DOHH2 (cell line): Measurements from ENCODE around the gene APOOL.

ENCODE experiments used
- H3F3A ChIP-seq: fragments of 200-600 bp; sonication (generic), shearing (Covaris generic); 2 replicates; pipeline ENCODE4 v1.6.0; 2016; ENCODE audit warnings: antibody characterized with exemption, mild to moderate bottlenecking; ENCODE audit not compliant: control insufficient read depth, insufficient read depth
- H3K27ac ChIP-seq: fragments of 200-600 bp; sonication (generic); 2 replicates; pipeline ENCODE4 v1.5.1; 2014; ENCODE audit warnings: low read depth, mild to moderate bottlenecking, low read length, moderate library complexity
- H3K27me3 ChIP-seq: fragments of 200-600 bp; sonication (generic); 2 replicates; pipeline ENCODE4 v1.6.1; 2014; ENCODE audit warnings: mild to moderate bottlenecking, low read length, mixed read lengths; ENCODE audit not compliant: control insufficient read depth
- H3K36me3 ChIP-seq: fragments of 200-600 bp; sonication (generic); 2 replicates; pipeline ENCODE4 v1.6.1; 2014; ENCODE audit warnings: mild to moderate bottlenecking, low read length, moderate library complexity, mixed read lengths; ENCODE audit not compliant: control insufficient read depth
- H3K4me1 ChIP-seq: fragments of 200-600 bp; sonication (generic); 2 replicates; pipeline ENCODE4 v1.6.1; 2014; ENCODE audit warnings: mild to moderate bottlenecking, low read length, mixed read lengths; ENCODE audit not compliant: control insufficient read depth
- H3K4me2 ChIP-seq: fragments of 200-600 bp; sonication (generic); 2 replicates; pipeline ENCODE4 v1.6.0; 2014; ENCODE audit warnings: mild to moderate bottlenecking, low read length, moderate library complexity
- H3K4me3 ChIP-seq: fragments of 200-600 bp; sonication (generic); 2 replicates; pipeline ENCODE4 v1.5.1; 2014; ENCODE audit warnings: mild to moderate bottlenecking, low read length, mixed read lengths
- H3K79me2 ChIP-seq: fragments of 200-600 bp; sonication (generic); 2 replicates; pipeline ENCODE4 v1.6.1; 2014; ENCODE audit warnings: mild to moderate bottlenecking, low read length, mixed read lengths; ENCODE audit not compliant: control insufficient read depth
- H3K9me2 ChIP-seq: fragments of 200-600 bp; sonication (generic); replicated peaks from 2 replicates; pipeline ENCODE4 v1.6.1; 2014; ENCODE audit warnings: mild to moderate bottlenecking, low read length, mixed read lengths; ENCODE audit not compliant: control insufficient read depth
- H3K9me3 ChIP-seq: fragments of 200-600 bp; sonication (generic); 2 replicates; pipeline ENCODE4 v1.6.1; 2014; ENCODE audit warnings: antibody characterized with exemption, low read length, mixed read lengths; ENCODE audit not compliant: control insufficient read depth, insufficient read depth
- H4K20me1 ChIP-seq: fragments of 200-600 bp; sonication (generic); 2 replicates; pipeline ENCODE4 v1.6.0; 2014; ENCODE audit warnings: low read depth, mild to moderate bottlenecking, antibody characterized with exemption, low read length, moderate library complexity; ENCODE audit not compliant: control insufficient read depth, insufficient read depth
- EZH2phosphoT487 ChIP-seq: fragments of 200-600 bp; sonication (generic); IDR thresholded peaks from 2 replicates; pipeline ENCODE4 v1.6.1; 2017; ENCODE audit warnings: borderline replicate concordance, mild to moderate bottlenecking, antibody characterized with exemption, low read length, moderate library complexity, mixed read lengths
- TF ChIP-seq, protein P1 (sequence below): fragments of 200-600 bp; sonication (generic); IDR thresholded peaks from one replicate; pipeline ENCODE4 v1.5.1; 2014; ENCODE audit warnings: antibody characterized with exemption, mild to moderate bottlenecking, low read depth, low read length; ENCODE audit not compliant: poor library complexity, severe bottlenecking

APOOL gene

DNA sequence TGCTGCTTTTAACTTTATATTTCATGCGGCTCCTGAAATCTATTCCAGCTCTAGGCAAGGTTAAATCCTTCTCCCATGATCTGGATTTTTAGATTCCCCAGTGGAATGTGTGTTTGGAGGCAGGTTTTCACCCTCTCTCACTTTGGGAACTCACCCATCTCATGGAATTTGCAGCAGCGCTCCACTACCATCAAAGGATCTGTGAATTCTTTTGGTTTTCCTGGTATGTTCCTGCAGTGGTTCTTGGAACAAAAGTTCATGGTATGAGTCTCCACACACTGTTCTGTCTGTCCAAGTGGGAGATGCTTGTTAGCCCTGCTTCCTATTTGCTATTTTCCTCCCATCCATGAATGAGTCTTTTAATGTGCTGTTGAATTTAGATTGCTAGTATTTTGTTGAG, 14.0 kb downstream of the APOOL start:
- Histone ChIP-seq H3K36me3 (peaks cover 4% of the 10 kb centered on the region; the same call in 1 of the 2 replicates), H3K27ac (no peak overlapping the region), H3K4me1 (no peaks in the 10 kb centered on the region), H3K4me2 (no peak overlapping the region), H3K9me3 (no peaks in the 10 kb centered on the region), H3K79me2 (peaks cover 61% of the 10 kb centered on the region), H3K4me3 (no peak overlapping the region), H3F3A (no peaks in the 10 kb centered on the region), H4K20me1 (no peaks in the 10 kb centered on the region), H3K27me3 (no peaks in the 10 kb centered on the region), H3K9me2 (no peaks in the 10 kb centered on the region)
- TF ChIP-seq, protein P1, sequence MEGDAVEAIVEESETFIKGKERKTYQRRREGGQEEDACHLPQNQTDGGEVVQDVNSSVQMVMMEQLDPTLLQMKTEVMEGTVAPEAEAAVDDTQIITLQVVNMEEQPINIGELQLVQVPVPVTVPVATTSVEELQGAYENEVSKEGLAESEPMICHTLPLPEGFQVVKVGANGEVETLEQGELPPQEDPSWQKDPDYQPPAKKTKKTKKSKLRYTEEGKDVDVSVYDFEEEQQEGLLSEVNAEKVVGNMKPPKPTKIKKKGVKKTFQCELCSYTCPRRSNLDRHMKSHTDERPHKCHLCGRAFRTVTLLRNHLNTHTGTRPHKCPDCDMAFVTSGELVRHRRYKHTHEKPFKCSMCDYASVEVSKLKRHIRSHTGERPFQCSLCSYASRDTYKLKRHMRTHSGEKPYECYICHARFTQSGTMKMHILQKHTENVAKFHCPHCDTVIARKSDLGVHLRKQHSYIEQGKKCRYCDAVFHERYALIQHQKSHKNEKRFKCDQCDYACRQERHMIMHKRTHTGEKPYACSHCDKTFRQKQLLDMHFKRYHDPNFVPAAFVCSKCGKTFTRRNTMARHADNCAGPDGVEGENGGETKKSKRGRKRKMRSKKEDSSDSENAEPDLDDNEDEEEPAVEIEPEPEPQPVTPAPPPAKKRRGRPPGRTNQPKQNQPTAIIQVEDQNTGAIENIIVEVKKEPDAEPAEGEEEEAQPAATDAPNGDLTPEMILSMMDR = no peak
- TF ChIP-seq EZH2phosphoT487 = no peak

DNA sequence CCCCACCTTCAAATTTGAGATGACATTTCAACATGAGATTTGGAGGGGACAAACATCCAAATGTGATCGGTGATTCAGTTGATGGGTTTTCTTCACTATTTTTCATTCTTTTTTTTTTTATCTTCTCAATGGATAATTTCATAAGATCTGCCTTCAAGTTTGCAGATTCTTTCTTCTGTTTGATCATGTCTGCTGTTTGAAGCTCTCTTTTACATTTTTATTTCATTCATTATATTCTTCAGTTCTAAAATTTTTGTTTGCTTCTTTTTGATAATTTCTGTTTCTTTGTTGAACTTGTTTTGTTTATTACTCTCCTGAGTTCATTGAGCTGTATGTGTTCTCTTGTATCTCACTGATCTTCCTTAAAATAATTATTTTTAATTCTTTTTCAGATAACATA, 14.8 kb downstream of the APOOL start:
- H3F3A ChIP-seq = no peaks in the 10 kb centered on the region
- H3K27ac ChIP-seq = no peak overlapping the region
- TF ChIP-seq EZH2phosphoT487 = no peak
- TF ChIP-seq, protein P1 = no peak
- no peaks in the 10 kb centered on the region for H3K9me3 ChIP-seq
- H3K4me2 ChIP-seq = no peak overlapping the region
- no peak overlapping the region for H3K4me3 ChIP-seq
- peaks cover 53% of the 10 kb centered on the region for H3K79me2 ChIP-seq
- no peaks in the 10 kb centered on the region for H3K9me2 ChIP-seq
- H3K36me3 ChIP-seq = peaks cover 4% of the 10 kb centered on the region; the same call in 1 of the 2 replicates
- H3K27me3 ChIP-seq = no peaks in the 10 kb centered on the region
- H4K20me1 ChIP-seq = no peaks in the 10 kb centered on the region
- no peaks in the 10 kb centered on the region for H3K4me1 ChIP-seq

DNA sequence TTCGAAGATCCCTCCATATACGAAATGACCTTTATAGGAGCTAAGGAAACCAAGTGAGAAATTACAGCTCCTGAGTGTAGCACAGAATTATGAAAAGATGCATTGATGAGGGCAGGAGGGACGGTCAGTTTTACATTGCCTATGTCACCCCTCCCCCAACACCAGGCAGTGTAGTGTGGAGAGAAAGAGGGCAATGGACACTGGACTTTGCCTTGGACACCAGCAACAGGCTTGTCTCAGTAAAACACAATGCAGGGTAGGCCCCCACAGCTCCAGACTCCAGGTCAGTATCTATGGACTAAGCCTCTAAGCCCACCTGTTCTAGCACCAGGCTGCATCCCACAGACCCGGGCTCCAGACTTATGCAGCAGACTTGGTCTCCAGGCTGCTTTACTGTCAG, 16.5 kb downstream of the APOOL start:
- no peaks in the 10 kb centered on the region for H3K9me2 ChIP-seq
- no peaks in the 10 kb centered on the region for H3F3A ChIP-seq
- H3K27me3 ChIP-seq = no peaks in the 10 kb centered on the region
- no peak for TF ChIP-seq EZH2phosphoT487
- TF ChIP-seq, protein P1 = no peak
- peaks cover 38% of the 10 kb centered on the region for H3K79me2 ChIP-seq
- H3K9me3 ChIP-seq = no peaks in the 10 kb centered on the region
- no peaks in the 10 kb centered on the region for H3K4me1 ChIP-seq
- H4K20me1 ChIP-seq = no peaks in the 10 kb centered on the region
- no peak overlapping the region for H3K4me3 ChIP-seq
- H3K27ac ChIP-seq = no peak overlapping the region
- H3K36me3 ChIP-seq = peaks cover 4% of the 10 kb centered on the region; the same call in 1 of the 2 replicates
- no peak overlapping the region for H3K4me2 ChIP-seq
